Spinal cord (tissue), 10 donors: ENCODE data around the gene SMCHD1. TPM values are rescaled to one million over a fixed set of nuclear protein-coding genes. Genes with fewer than 3 reads are reported as not detected.
"Not testable (repeated sequence)": the region's sequence is repeated elsewhere in the genome, so short reads cannot be mapped to it uniquely, and the experiment has no call there.

ENCODE experiments used
- DNase-seq, 6 donors: peaks; one replicate each; pipeline versions ENCODE4 v3.0.0 to v3.0.0-alpha.2; 2013 to 2015; ENCODE audit warnings: low spot score in 6 of 6, low read depth in 4 of 6
- H3K27ac ChIP-seq: one replicate; pipeline ENCODE4 v1.5.1; 2013; ENCODE audit warnings: low read depth, low read length, control low read depth
- H3K27me3 ChIP-seq: one replicate; pipeline ENCODE4 v1.6.1; 2013; ENCODE audit warnings: low read length; ENCODE audit not compliant: control insufficient read depth, insufficient read depth
- H3K36me3 ChIP-seq: one replicate; pipeline ENCODE4 v1.6.1; 2013; ENCODE audit warnings: low read length; ENCODE audit not compliant: control insufficient read depth, insufficient read depth
- H3K4me1 ChIP-seq: one replicate; pipeline ENCODE4 v1.6.1; 2013; ENCODE audit warnings: low read length; ENCODE audit not compliant: control insufficient read depth, insufficient read depth
- H3K4me3 ChIP-seq: one replicate; pipeline ENCODE4 v1.5.1; 2013; ENCODE audit warnings: low read depth, low read length, control low read depth
- H3K9me3 ChIP-seq: one replicate; pipeline ENCODE4 v1.6.1; 2013; ENCODE audit warnings: low read length; ENCODE audit not compliant: control insufficient read depth, insufficient read depth
- WGBS: methylation state at CpG from one replicate; pipeline ENCODE4 v1.1.5; 2013; ENCODE audit warnings: missing lambda C conversion rate; ENCODE audit not compliant: insufficient coverage; 5-methylcytosine and 5-hydroxymethylcytosine counted together
- polyA plus RNA-seq, 2 donors: library from polyadenylated mRNA; unstranded; fragments of 120-200 nt; gene quantifications; one replicate each; pipeline ENCODE4 v1.2.1, GENCODE V29; 2013; ENCODE audit not compliant: insufficient read length in 2 of 2
- total RNA-seq, 2 donors: library from RNA; depleted of rRNA in 1 of 2; stranded (reverse); fragments of 120-200 nt in 1 of 2; fragments of >200 nt in 1 of 2; gene quantifications; one replicate each; pipeline versions ENCODE4 v1.2.3 to v1.2.4, GENCODE V29; 2013 to 2014
- donor health status: healthy.

The SMCHD1 gene
- total and polyA plus RNA-seq, 4 donors = 39.1 to 189 (median 66.8) TPM

DNA sequence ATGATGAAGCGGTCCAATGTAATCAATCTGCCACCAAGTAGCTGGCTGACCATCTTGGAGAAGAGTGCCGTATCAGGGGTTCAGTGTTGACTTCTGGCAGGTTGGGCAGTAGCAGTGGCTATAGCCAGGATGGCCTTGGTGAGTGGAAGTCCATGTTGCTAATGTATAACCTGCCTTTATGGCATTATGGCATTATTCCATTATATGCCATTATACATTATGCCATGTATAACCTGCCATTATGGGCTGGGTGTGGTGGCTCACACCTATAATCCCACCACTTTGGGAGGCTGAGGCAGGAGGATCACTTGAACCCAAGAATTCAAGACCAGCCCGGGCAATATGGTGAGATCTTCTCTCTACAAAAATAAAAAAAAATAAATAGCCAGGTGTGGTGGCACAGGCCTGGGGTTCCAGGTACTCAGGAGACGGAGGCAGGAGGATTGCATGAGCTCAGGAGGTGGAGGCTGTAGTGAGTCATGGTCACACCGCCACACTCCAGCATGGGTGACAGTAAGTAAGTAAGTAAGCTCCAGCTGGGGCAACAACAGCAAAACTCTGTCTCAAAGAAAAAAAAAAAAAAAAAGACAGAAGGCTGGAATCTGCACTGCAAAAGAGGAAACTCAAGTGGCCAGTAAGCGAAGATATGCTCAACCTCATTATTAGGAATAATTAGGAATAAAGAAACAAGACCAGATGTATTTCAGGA, 166.8 kb downstream of the SMCHD1 start:
- no peak for DNase-seq
- 100% methylated on average over 2 of the region's 6 CpGs for WGBS
- H3K4me3 ChIP-seq = no peak overlapping the region
- no peaks in the 10 kb centered on the region for H3K27me3 ChIP-seq
- H3K27ac ChIP-seq = no peak overlapping the region
- H3K9me3 ChIP-seq = no peaks in the 10 kb centered on the region
- no peaks in the 10 kb centered on the region for H3K4me1 ChIP-seq
- H3K36me3 ChIP-seq = no peaks in the 10 kb centered on the region

DNA sequence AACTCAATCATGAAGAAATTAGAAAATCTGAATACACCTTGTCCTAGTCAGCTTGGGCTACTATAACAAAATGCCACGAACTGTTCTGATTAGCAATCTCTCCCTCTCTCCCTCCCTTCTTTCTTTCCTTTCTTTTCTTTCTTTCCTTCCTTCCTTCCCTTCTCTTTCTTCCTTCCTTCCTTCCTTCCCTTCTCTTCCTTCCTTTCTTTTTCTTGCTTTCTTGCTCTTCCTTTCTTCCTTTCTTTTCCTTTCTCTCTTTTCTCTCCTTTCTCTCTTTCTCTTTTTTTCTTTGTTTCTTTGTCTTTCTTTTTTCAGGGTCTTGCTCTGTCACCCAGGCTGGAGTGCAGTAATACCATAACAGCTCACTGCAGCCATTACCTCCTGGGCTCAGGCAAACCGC, 167.7 kb downstream of the SMCHD1 start:
- WGBS = 53% methylated on average over 1 of the region's 2 CpGs
- H3K36me3 ChIP-seq = no peaks in the 10 kb centered on the region
- DNase-seq = no peak
- no peak overlapping the region for H3K4me3 ChIP-seq
- H3K27me3 ChIP-seq = no peaks in the 10 kb centered on the region
- H3K27ac ChIP-seq = no peak overlapping the region
- H3K9me3 ChIP-seq = no peaks in the 10 kb centered on the region
- no peaks in the 10 kb centered on the region for H3K4me1 ChIP-seq

DNA sequence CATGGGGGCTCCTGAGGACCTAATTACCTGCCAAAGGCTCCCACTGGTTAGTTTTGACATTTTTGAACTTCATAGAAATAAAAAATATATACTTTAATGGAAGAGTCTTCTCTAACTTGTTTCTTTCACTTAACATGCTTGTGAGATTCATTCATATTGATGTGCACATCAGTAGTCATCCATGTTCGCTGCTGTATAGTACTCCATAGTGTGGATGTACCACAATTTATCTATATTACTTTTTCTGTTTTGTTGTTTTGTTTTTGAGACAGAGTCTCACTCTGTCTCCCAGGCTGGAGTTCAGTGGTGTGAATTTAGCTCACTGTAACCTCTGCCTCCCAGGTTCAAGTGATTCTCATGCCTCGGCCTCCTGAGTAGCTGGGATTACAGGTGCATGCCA, 168.4 kb downstream of the SMCHD1 start:
- Histone ChIP-seq H3K27ac (no peak overlapping the region), H3K27me3 (no peaks in the 10 kb centered on the region), H3K36me3 (no peaks in the 10 kb centered on the region), H3K4me3 (no peak overlapping the region), H3K9me3 (no peaks in the 10 kb centered on the region), H3K4me1 (no peaks in the 10 kb centered on the region)
- WGBS = no CpG with 5 or more reads among the region's 2 CpGs
- DNase-seq = no peak

DNA sequence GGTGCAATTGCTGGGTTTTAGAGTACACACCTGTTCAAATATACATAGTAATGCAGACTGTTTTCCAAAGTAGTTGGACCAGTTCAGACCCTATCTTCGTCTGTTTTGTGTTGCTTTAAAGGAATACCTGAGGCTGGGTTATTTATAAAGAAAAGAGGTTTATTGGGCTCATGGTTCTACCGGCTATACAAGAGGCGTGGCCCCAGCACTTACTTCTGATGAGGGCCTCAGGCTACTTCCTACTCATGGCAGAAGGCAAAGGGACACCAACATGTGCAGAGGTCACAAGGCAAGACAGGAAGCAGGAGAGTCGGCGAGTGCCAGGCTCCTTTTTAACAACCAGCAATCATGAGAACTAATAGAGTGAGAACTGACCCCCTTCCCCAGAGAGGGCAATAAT, 169.3 kb downstream of the SMCHD1 start:
- H3K9me3 ChIP-seq = no peaks in the 10 kb centered on the region
- no peaks in the 10 kb centered on the region for H3K4me1 ChIP-seq
- no peaks in the 10 kb centered on the region for H3K27me3 ChIP-seq
- 95% methylated on average over 5 of the region's 5 CpGs for WGBS
- H3K36me3 ChIP-seq = no peaks in the 10 kb centered on the region
- H3K27ac ChIP-seq = no peak overlapping the region
- DNase-seq = no peak
- H3K4me3 ChIP-seq = no peak overlapping the region

DNA sequence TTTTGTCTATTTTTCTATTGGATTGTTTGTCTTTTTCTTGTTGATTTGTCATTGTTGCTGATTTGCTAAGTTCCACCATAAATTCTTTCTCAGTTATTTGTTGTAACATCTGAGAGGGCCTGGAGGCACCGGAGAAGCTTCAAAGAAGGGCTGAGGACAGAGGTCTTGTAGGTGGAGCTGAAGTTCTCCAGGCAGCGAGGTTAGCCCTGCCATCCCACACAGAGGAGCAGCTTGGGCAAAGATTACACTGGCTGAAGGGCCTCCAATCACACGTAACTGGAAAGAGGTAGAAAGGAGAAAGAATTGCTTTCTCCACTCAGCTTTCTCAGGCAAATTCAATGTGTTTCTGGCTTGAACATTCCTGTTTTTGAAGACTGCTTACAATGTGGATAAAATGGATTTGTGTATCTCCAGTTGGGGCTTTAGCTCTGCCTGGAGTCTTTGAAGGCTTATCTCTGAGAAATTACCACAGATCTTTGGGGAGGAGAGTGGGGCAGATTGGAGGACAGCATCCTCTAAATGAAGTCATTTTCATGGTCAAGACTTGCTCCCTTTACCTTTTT, 170.2 kb downstream of the SMCHD1 start:
- Histone ChIP-seq H3K4me3 (no peak overlapping the region), H3K36me3 (no peaks in the 10 kb centered on the region), H3K27me3 (no peaks in the 10 kb centered on the region), H3K27ac (no peak overlapping the region), H3K9me3 (no peaks in the 10 kb centered on the region), H3K4me1 (no peaks in the 10 kb centered on the region)
- 71% methylated on average over 2 of the region's 3 CpGs for WGBS
- DNase-seq = no peak

DNA sequence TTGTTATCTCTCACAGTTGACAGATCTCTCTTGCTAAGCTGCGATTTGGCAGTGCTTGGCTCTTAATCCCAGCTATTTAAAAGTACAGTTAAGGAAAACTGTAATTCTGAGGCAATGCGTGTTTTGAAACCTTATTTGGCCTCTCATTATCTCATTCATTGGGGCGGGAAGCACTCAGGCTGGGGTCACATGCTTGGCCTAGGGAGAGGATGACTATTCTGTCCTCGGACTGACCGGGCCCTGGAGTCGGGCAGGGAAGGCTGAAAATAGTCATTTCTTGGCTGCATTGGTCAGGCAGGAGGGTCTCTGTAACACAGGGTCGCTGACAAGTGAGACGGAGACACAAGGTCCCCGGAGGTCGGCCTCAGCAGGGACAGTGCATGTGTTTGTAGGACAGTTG, 171.1 kb downstream of the SMCHD1 start:
- H3K9me3 ChIP-seq = no peaks in the 10 kb centered on the region
- 76% methylated on average over 8 of the region's 10 CpGs for WGBS
- H3K27me3 ChIP-seq = no peaks in the 10 kb centered on the region
- no peak for DNase-seq
- H3K36me3 ChIP-seq = no peaks in the 10 kb centered on the region
- H3K27ac ChIP-seq = no peak overlapping the region
- H3K4me3 ChIP-seq = no peak overlapping the region
- no peaks in the 10 kb centered on the region for H3K4me1 ChIP-seq

DNA sequence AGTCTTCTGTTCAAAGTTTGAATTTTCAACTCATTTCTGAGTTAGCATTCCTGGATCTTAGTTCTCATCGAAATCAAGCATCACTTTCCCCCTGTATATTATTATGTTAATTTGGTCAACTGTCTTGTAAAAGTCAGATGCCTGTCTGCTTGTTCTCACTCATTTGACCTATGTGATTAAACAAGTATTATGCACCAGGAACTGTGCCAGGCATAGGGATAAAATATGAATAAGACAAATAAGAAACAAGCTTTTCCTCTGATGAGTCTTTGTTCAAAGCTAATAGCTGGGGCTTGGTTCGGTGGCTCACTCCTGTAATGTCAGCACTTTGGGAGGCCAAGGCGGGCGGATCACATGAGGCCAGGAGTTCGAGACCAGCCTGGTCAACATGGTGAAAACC, 171.5 kb downstream of the SMCHD1 start:
- no peak for DNase-seq
- no peak overlapping the region for H3K27ac ChIP-seq
- no peak overlapping the region for H3K4me3 ChIP-seq
- no peaks in the 10 kb centered on the region for H3K36me3 ChIP-seq
- no peaks in the 10 kb centered on the region for H3K27me3 ChIP-seq
- H3K9me3 ChIP-seq = no peaks in the 10 kb centered on the region
- 83% methylated on average over 1 of the region's 5 CpGs for WGBS
- H3K4me1 ChIP-seq = no peaks in the 10 kb centered on the region

DNA sequence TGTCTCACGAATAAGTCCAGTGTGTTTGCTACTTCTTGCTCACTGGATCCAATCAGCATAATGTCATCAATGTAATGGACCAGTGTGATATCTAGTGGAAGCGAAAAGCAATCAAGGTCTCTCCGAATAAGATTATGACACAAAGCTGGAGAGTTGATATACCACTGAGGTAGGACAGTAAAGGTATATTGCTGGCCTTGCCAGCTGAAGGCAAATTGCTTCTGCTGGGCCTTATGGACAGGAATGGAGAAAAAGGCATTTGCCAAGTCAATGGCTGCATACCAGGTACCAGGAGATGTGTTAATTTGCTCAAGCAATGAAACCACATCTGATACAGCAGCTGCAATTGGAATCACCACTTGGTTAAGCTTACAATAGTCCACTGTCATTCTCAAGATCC, 180.6 kb downstream of the SMCHD1 start:
- not testable (repeated sequence) for H3K9me3 ChIP-seq, H3K36me3 ChIP-seq, H3K27ac ChIP-seq, DNase-seq, H3K4me3 ChIP-seq, H3K4me1 ChIP-seq, H3K27me3 ChIP-seq
- no CpG with 5 or more reads among the region's 3 CpGs for WGBS

DNA sequence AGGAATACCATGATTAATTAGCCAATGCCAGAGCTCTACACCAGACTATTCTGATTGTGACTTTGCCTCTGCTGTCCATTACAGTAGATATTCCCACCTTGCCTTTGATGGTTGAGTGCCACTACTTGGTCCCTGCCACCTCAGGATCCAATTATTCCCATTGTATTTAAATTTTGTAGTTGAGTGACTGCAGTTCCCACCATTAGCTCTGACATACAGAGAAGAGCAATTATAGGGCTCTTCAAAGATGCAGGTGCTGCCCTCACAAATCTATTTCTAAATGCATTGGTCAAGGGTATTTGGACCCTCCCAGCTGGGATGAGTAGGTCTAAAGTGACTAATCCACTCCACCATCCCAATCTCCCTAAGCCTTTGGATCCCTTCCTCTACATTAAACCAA, 181.8 kb downstream of the SMCHD1 start:
- H3K4me1 ChIP-seq, H3K36me3 ChIP-seq, H3K27me3 ChIP-seq, DNase-seq, H3K4me3 ChIP-seq, H3K27ac ChIP-seq, H3K9me3 ChIP-seq: not testable (repeated sequence)

DNA sequence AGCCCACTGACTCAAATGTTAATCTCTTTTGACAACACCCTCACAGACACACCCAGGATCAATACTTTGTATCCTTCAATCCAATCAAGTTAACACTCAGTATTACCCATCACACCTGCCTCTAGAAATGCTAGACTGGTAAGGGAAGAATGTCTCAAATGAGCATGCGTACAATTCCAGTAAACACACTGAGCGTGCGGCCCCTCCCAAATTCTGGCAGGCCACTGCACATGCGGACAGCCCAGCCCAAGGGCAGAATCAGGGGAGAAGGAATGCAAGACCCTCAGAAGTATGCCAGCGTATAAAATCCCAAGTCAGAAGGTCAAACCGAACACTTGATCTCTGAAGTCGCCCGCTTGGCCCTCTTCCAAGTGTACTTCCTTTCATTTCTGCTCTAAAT, 183.7 kb downstream of the SMCHD1 start:
- Histone ChIP-seq H3K4me3 (no peak overlapping the region), H3K27me3 (peaks cover 5% of the 10 kb centered on the region), H3K9me3 (no peaks in the 10 kb centered on the region), H3K36me3 (no peaks in the 10 kb centered on the region), H3K27ac (no peak overlapping the region), H3K4me1 (no peaks in the 10 kb centered on the region)
- DNase-seq = no peak
- WGBS = 92% methylated on average over 4 of the region's 8 CpGs
